Memory B cell (primary cell): ENCODE data around the gene ASCC1.

Source experiments
- ATAC-seq: fragments of 150-1000 bp; cut with Tn5 transposase; 2 replicates; pipeline ENCODE4 v1.10.0; 2021; ENCODE audit warnings: low read depth, mild to moderate bottlenecking, moderate library complexity
- DNase-seq, 2 donors: peaks; one replicate each; pipeline ENCODE4 v3.0.0; 2022; ENCODE audit warnings: low spot score in 2 of 2
- H3K27ac Mint-ChIP-seq: one replicate; pipeline ENCODE4 v1.8.0; 2022; ENCODE audit warnings: mild to moderate bottlenecking, moderate library complexity, mixed read lengths
- H3K27me3 Mint-ChIP-seq: one replicate; pipeline ENCODE4 v1.8.0; 2022; ENCODE audit warnings: mixed read lengths
- H3K36me3 Mint-ChIP-seq: one replicate; pipeline ENCODE4 v1.8.0; 2022; ENCODE audit warnings: mild to moderate bottlenecking, mixed read lengths
- H3K4me1 Mint-ChIP-seq: one replicate; pipeline ENCODE4 v1.8.0; 2022; ENCODE audit warnings: mixed read lengths
- H3K4me3 Mint-ChIP-seq: one replicate; pipeline ENCODE4 v1.8.0; 2022; ENCODE audit warnings: mild to moderate bottlenecking, moderate library complexity, mixed read lengths
- H3K9me3 Mint-ChIP-seq: one replicate; pipeline ENCODE4 v1.8.0; 2022; ENCODE audit warnings: mixed read lengths

Gene ASCC1

GRCh38 chr10:72059843-72060822 is 155.9 kb downstream of the ASCC1 start:
- H3K27ac Mint-ChIP-seq, result peak overlapping the region; percentile 78
- ATAC-seq (peak; percentile 20), DNase-seq (no peak)
- no peaks in the 10 kb centered on the region for H3K9me3 Mint-ChIP-seq
- H3K27me3 Mint-ChIP-seq, result no peaks in the 10 kb centered on the region
- no peak overlapping the region for H3K4me3 Mint-ChIP-seq
- peaks cover 19% of the 10 kb centered on the region for H3K4me1 Mint-ChIP-seq
- peaks cover 7% of the 10 kb centered on the region for H3K36me3 Mint-ChIP-seq

GRCh38 chr10:72058989-72059842 is 156.9 kb downstream of the ASCC1 start:
- Mint-ChIP-seq H3K9me3 (no peaks in the 10 kb centered on the region), H3K36me3 (peaks cover 4% of the 10 kb centered on the region), H3K27me3 (no peaks in the 10 kb centered on the region), H3K27ac (peak overlapping the region; percentile 78), H3K4me1 (peaks cover 23% of the 10 kb centered on the region), H3K4me3 (no peak overlapping the region)
- no peak for ATAC-seq
- DNase-seq, result no peak

- no peak for ATAC-seq
These were observed 157.7 kb downstream of the ASCC1 start for GRCh38 chr10:72058347-72058898.

DNA sequence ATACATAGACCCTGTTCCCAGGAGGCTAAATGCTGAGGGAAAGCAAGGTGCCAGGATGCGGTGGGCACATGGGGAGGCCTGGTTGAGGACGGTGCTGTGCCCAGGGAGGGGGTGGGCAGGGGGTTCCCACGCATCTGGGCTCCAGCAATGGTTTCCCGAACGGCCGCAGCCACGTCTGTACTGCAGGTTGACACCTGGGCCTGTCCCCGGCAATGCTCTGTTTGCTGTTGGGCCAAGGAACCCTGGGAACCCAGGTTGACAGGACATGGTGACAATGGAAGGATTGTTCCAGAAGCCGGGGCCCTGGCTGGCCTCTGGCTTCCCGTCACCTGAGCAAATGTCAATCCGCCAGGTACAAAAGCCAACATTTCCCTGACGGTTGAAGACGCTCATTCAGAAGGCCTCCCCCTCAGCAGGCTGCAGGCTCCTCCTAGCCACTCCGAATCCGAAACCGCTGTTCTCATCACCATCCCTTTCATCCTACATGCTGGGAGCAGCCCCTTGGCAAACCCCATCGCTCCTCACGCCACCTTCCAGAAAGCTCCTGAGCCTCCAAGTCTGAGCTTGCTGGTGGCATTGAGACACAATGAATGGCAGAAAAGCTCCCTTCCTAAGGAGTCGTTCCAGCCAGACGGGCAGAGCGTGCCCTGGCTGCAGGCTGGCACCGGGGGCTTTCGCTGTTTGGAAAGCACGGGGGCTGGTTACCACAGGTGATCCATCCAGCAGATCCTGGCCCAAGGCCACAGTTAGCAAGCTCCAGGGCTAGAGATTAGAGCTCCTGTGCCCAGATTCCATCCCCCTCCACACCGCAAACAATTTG is 158.9 kb downstream of the ASCC1 start:
- Mint-ChIP-seq H3K9me3 (no peaks in the 10 kb centered on the region), H3K4me3 (no peak overlapping the region), H3K36me3 (no peaks in the 10 kb centered on the region), H3K4me1 (peaks cover 23% of the 10 kb centered on the region), H3K27me3 (no peaks in the 10 kb centered on the region), H3K27ac (no peak overlapping the region)
- no peak for DNase-seq
- ATAC-seq, result no peak

More at GRCh38 chr10:72058347-72058898, 157.7 kb downstream of the ASCC1 start:
- Mint-ChIP-seq H3K4me1 (peaks cover 23% of the 10 kb centered on the region), H3K27me3 (no peaks in the 10 kb centered on the region), H3K9me3 (no peaks in the 10 kb centered on the region), H3K36me3 (peaks cover 2% of the 10 kb centered on the region), H3K27ac (peak overlapping the region; percentile 78), H3K4me3 (no peak overlapping the region)
- no peak for DNase-seq

- no peaks in the 10 kb centered on the region for H3K36me3 Mint-ChIP-seq
- ATAC-seq (no peak), DNase-seq (no peak)
- H3K9me3 Mint-ChIP-seq, result no peaks in the 10 kb centered on the region
- H3K4me1 Mint-ChIP-seq, result peaks cover 21% of the 10 kb centered on the region
- no peaks in the 10 kb centered on the region for H3K27me3 Mint-ChIP-seq
- no peak overlapping the region for H3K27ac Mint-ChIP-seq
- H3K4me3 Mint-ChIP-seq, result no peak overlapping the region
These were observed 160.0 kb downstream of the ASCC1 start for GRCh38 chr10:72056113-72056512.

GRCh38 chr10:72053690-72054089 is 162.4 kb downstream of the ASCC1 start:
- Mint-ChIP-seq H3K36me3 (peaks cover 3% of the 10 kb centered on the region), H3K27ac (no peak overlapping the region), H3K4me3 (no peak overlapping the region), H3K27me3 (no peaks in the 10 kb centered on the region), H3K9me3 (peaks cover 1% of the 10 kb centered on the region), H3K4me1 (peaks cover 7% of the 10 kb centered on the region)
- no peak for DNase-seq
- ATAC-seq, result no peak

DNA sequence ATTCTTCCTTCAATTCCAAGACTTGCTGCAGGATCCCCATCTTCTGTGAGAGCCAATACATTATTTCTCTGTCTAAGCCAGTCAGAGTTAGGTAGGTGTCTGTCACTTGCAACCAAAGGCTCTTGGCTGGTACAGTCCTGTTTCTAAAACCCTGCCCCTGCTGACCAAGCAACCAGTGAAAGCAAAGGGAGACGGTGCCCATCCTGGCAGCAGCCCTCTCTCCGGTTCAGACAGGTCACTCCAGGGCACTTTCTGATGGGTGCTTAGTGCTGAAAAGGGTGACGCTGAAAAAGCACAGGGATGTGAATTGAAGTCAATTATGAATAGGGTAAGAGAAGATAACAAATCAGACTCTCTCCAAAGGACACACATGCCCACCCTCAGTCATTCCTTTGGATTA is 165.2 kb downstream of the ASCC1 start:
- no peak overlapping the region for H3K27ac Mint-ChIP-seq
- H3K4me1 Mint-ChIP-seq, result peaks cover 7% of the 10 kb centered on the region
- peaks cover 1% of the 10 kb centered on the region for H3K9me3 Mint-ChIP-seq
- H3K36me3 Mint-ChIP-seq, result peaks cover 3% of the 10 kb centered on the region
- no peak for ATAC-seq
- no peak overlapping the region for H3K4me3 Mint-ChIP-seq
- no peaks in the 10 kb centered on the region for H3K27me3 Mint-ChIP-seq
- no peak for DNase-seq

DNA sequence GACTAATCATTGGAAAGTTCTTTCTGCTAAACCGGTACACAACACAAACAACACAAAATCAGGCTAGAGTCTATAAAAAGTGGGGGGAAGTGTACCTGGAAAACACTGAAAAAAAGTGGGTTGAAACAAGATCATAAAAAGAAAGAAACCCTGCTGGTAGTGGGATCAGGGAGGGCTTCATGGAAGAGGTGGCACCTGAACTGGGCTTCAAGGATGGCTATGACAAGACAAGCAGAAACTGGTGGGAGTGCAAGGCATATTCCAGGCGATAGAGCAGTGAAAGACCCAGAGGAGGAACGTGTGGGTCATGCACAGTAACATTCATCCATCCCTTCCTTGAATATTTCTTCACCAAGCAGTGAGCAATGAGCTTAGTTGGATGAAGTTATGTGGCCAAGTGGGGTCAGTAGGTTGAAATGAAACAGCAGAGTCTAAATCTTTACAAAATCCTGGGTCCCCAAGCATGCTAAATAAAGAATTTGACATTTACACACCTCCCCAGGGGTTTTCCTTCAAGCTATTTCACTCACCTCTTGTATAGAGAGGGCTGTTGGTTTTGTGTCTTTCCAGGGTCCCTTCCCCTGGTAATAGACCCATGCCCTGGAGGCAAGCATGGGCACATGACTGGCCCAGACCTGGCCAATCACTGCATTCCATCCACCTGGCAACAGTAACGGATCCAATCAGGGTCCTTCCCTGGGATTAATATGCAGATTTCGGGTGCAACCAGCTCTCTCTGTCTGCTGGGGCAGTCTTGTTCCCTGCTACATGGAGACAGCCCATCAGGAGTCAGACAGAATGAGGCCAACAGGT is 165.9 kb downstream of the ASCC1 start:
- H3K27ac Mint-ChIP-seq, result no peak overlapping the region
- H3K9me3 Mint-ChIP-seq, result peaks cover 1% of the 10 kb centered on the region
- ATAC-seq (no peak), DNase-seq (no peak)
- no peaks in the 10 kb centered on the region for H3K27me3 Mint-ChIP-seq
- H3K4me1 Mint-ChIP-seq, result peaks cover 4% of the 10 kb centered on the region
- no peak overlapping the region for H3K4me3 Mint-ChIP-seq
- H3K36me3 Mint-ChIP-seq, result peaks cover 3% of the 10 kb centered on the region

GRCh38 chr10:72049472-72049871 is 166.6 kb downstream of the ASCC1 start:
- Mint-ChIP-seq H3K27me3 (no peaks in the 10 kb centered on the region), H3K4me3 (no peak overlapping the region), H3K4me1 (no peaks in the 10 kb centered on the region), H3K36me3 (peaks cover 3% of the 10 kb centered on the region), H3K9me3 (peaks cover 1% of the 10 kb centered on the region), H3K27ac (no peak overlapping the region)
- no peak for DNase-seq
- ATAC-seq, result no peak

- Mint-ChIP-seq H3K36me3 (peaks cover 3% of the 10 kb centered on the region), H3K9me3 (peaks cover 1% of the 10 kb centered on the region), H3K27me3 (no peaks in the 10 kb centered on the region), H3K27ac (no peak overlapping the region), H3K4me3 (no peak overlapping the region), H3K4me1 (no peaks in the 10 kb centered on the region)
- DNase-seq (peak; percentile 88 to 90), ATAC-seq (peak; percentile 97)
These were observed 167.5 kb downstream of the ASCC1 start for GRCh38 chr10:72048450-72049124.
